Activated naive CD4-positive, alpha-beta T cell treated with Interleukin-2 at 50 U/mL for 16 hours (primary cell): ENCODE results near the gene ITIH1.

Source experiments
- DNase-seq: peaks from one replicate; pipeline ENCODE4 v3.0.0-alpha.2; 2020

Gene ITIH1

GRCh38 chr3:52792413-52792812, 15.0 kb downstream of the ITIH1 start:
- DNase-seq = no peak

GRCh38 chr3:52792961-52793695, 15.7 kb downstream of the ITIH1 start:
- DNase-seq = no peak

GRCh38 chr3:52793702-52794611, 16.6 kb downstream of the ITIH1 start:
- DNase-seq = no peak

- DNase-seq = no peak
Measured at GRCh38 chr3:52794612-52795099, 17.3 kb downstream of the ITIH1 start, which contains the start of gene ITIH3. ITIH3 (plus strand) TSS chr3:52794796; CDS start chr3:52794804, 8 bp downstream.

- DNase-seq = no peak
Measured at GRCh38 chr3:52795298-52795900, 18.0 kb downstream of the ITIH1 start.

DNA sequence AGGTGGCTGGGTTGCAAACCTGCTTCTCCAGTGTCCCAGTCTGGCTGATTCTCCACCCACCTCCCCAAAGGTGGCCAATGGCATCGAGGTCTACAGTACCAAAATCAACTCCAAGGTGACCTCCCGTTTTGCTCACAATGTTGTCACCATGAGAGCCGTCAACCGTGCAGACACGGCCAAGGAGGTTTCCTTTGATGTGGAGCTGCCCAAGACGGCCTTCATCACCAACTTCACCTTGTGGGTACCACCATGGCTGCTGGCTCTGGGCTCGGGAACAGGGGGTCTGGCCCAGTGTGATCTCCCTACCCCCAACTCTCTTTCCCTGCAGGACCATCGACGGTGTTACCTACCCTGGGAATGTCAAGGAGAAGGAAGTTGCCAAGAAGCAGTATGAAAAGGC, 19.0 kb downstream of the ITIH1 start:
- DNase-seq = no peak

DNA sequence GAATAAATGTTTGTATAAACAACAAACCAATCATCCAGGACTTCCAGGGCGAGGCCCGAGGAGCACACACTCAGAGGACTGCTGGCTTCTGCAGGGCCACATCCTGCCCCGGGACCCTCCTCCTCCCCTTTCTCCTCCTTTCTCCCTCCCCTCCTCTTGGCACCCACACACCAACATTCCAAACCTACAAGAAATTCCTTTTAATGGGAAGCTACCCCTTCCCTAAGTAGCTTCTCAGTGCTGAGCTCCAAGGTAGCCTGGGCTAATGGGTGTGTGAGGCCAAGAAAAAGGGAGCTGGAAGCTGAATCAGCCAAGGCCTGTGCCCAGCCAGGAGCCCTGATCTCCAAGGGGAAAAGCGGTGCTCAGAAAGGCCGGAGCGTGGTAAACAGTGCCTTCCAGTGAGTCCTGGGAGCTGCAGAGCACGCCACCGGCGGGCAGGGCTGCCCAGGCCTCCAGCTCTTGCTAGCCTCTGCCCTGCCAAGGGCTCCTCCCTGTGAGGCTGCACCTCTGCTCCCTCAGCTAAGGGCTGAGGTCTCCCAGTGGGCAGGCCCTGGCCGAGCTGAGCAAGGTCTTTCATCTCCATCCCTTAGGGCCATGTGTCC, 21.1 kb downstream of the ITIH1 start:
- no peak for DNase-seq

DNA sequence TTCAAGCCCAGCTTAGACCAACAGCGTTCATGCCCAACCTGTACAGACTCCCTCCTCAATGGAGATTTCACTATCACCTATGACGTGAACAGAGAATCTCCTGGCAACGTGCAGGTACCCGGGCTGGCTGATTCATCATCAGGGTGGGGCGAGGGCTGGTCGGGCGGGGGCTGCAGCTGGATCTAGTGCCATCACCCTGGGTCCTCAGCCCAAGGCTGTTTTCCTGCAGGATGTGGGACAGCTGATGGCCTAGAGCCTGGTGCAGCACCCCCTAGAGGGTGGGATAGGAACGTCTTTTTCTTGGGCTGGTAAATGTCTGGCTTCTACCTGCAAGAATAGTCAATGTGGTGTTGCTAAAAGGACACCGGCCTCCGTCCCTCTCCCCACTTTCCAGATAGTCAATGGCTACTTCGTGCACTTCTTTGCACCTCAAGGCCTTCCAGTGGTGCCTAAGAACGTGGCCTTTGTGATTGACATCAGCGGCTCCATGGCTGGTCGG, 21.6 kb downstream of the ITIH1 start:
- DNase-seq = no peak

DNA sequence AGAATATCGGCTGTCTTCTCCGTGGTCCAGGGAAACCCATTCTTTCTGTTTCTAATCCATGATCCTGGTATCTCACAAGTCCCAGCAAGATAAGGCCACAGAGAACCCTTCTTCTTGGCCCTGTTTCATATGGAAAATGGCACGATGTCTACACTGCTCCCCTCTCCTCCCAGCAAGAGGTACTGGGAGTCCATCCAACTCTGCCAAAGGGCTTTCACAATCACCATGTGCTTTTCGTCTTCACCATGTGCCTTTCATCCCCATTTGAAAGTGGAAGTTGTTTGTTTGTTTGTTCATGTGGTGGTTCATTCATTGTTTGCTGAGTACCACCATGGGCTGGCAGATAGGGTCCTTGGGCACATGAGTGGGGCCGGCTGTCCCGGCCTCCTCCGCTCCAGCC, 22.7 kb downstream of the ITIH1 start:
- no peak for DNase-seq

- DNase-seq = no peak
Measured at GRCh38 chr3:52801839-52802238, 24.4 kb downstream of the ITIH1 start.

- no peak for DNase-seq
Measured at GRCh38 chr3:52805270-52806039, 28.1 kb downstream of the ITIH1 start.

- no peak for DNase-seq
Measured at GRCh38 chr3:52809149-52809548, 31.8 kb downstream of the ITIH1 start.

DNA sequence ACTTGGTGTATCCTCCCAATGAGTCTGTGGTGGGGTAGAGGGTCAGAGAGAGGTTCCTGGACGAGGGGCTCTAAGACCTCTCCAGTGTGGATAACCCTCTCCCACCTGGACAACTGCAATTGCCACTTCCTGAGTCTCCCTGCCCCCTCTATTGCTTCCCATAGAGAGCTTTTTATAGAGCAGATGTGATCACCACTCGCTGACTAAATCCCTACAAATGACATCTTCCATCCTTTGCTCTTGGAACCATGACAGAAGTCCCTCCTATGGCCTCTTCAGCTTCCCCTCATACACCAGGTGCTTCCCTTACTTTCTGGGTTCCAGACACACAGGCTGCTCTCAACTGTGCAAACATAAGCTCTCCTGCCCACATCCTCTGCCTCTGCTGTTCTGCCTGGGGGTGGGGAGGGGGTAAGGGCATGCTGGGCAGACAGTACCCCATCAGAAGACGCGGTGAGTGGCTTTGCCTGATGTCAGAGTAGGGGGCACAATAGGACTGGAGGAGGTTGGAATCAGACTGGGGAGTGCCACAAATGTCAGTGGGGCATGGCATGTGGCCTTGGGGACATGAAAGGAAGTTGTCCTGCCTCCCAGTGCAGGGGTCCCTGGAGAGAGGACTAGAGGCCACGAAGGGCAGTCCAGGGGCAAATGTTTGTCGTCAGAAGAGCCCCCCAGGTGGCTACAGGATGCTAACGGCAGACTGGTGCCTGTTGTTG, 32.4 kb downstream of the ITIH1 start:
- DNase-seq = no peak

GRCh38 chr3:52810923-52811322, 33.5 kb downstream of the ITIH1 start:
- no peak for DNase-seq

- no peak for DNase-seq
Measured at GRCh38 chr3:52811452-52812011, 34.1 kb downstream of the ITIH1 start.

GRCh38 chr3:52813810-52814209, 36.4 kb downstream of the ITIH1 start:
- DNase-seq = no peak

- DNase-seq = no peak
Measured at GRCh38 chr3:52816199-52816598, 38.8 kb downstream of the ITIH1 start.

GRCh38 chr3:52816654-52817053, 39.3 kb downstream of the ITIH1 start:
- no peak for DNase-seq

DNA sequence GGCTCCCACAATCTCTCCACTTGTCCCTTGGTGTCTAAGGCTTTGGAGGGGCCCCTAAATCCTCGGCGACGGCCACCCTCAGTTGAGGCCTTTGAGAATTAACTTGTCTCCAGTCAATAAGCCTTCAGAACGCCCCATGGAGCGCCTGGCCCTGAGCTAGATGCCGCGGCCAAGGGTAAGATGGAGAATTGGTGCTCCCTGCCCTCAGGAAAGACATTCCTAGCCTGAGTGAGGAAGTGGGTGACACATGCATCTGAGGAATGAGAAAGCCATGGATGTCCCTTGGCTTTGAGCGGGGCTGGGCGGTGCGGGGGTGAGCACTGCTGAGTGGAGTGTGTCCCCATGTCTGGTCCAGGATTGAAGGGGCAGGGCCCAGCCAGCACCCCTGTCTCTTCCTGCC, 39.8 kb downstream of the ITIH1 start:
- DNase-seq = no peak

DNA sequence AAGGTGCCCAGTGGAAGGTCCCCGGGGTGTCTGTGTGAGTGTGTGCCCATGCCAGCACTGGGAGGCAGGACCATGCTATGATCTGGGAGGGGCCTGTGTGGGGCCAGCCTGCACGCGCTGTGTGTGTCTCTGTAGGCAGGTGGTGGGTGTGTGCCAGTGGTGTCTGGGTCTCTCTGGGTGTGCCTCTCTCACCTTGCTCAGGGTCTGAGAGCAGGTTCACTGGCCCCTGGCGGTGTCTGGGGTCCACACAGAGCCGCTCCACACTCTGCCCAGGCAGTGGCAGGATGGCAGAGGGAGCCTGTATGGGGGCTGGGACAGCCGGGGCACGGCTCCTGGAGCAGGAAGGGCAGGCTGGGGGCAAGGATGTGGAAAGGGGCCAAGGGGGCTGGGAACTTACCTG, 40.5 kb downstream of the ITIH1 start:
- no peak for DNase-seq

GRCh38 chr3:52819936-52820335, 42.5 kb downstream of the ITIH1 start:
- DNase-seq = no peak
